Keratinocyte (primary cell): ENCODE measurements around the gene LONP1. TPM values are rescaled to one million over a fixed set of nuclear protein-coding genes. Genes with fewer than 3 reads are reported as not detected.

Experiments used
- DNase-seq: peaks from one replicate; pipeline ENCODE4 v3.0.0-alpha.2; 2011; ENCODE audit warnings: low read depth, missing footprints, low spot score
- FAIRE-seq: peaks from 2 replicates; lab custom pipeline; 2011; peaks lifted over from hg19 to GRCh38; lab: Jason Lieb, UNC
- H2AFZ ChIP-seq: 2 replicates; pipeline ENCODE4 v1.6.0; 2012; ENCODE audit warnings: low read length, control low read depth, inconsistent platforms; ENCODE audit not compliant: control insufficient read depth
- H3K27ac ChIP-seq: 2 replicates; pipeline ENCODE4 v1.5.1; 2011; ENCODE audit warnings: low read length; ENCODE audit not compliant: control insufficient read depth, insufficient read depth
- H3K27me3 ChIP-seq: 3 replicates; pipeline ENCODE4 v1.6.0; 2011; ENCODE audit warnings: low read length; ENCODE audit not compliant: control insufficient read depth, insufficient read depth; ENCODE audit errors: extremely low read depth
- H3K36me3 ChIP-seq, 2 experiments: 2 replicates in 1 of 2; 3 replicates in 1 of 2; pipeline ENCODE4 v1.5.1; 2011; ENCODE audit warnings: low read length in 2 of 2, mild to moderate bottlenecking in 1 of 2; ENCODE audit not compliant: control insufficient read depth in 2 of 2, insufficient read depth in 2 of 2; ENCODE audit errors: extremely low read depth in 1 of 2
- H3K4me1 ChIP-seq: 3 replicates; pipeline ENCODE4 v1.5.1; 2011; ENCODE audit warnings: low read length; ENCODE audit not compliant: control insufficient read depth, insufficient read depth; ENCODE audit errors: extremely low read depth
- H3K4me2 ChIP-seq: 3 replicates; pipeline ENCODE4 v1.6.0; 2011; ENCODE audit warnings: low read depth, low read length; ENCODE audit not compliant: control insufficient read depth, insufficient read depth; ENCODE audit errors: extremely low read depth
- H3K4me3 ChIP-seq, 3 experiments: fragments of 200-600 bp in 1 of 3; sonication (generic) in 1 of 3; 2 replicates in 2 of 3; 3 replicates in 1 of 3; pipeline ENCODE4 v1.5.1; 2011 to 2016; ENCODE audit warnings: low read length in 3 of 3, mild to moderate bottlenecking in 3 of 3, control low read depth in 2 of 3, inconsistent platforms in 1 of 3, low read depth in 1 of 3, mixed read lengths in 1 of 3, mixed run types in 1 of 3, moderate library complexity in 1 of 3; ENCODE audit not compliant: control insufficient read depth in 2 of 3, insufficient read depth in 2 of 3; ENCODE audit errors: extremely low read depth in 1 of 3
- H3K79me2 ChIP-seq: 2 replicates; pipeline ENCODE4 v1.6.0; 2012; ENCODE audit warnings: low read length; ENCODE audit not compliant: control insufficient read depth, insufficient read depth
- H3K9ac ChIP-seq: 3 replicates; pipeline ENCODE4 v1.6.0; 2011; ENCODE audit warnings: low read length; ENCODE audit not compliant: control insufficient read depth, insufficient read depth; ENCODE audit errors: extremely low read depth
- H3K9me1 ChIP-seq: 3 replicates; pipeline ENCODE4 v1.6.0; 2011; ENCODE audit warnings: low read length; ENCODE audit not compliant: control insufficient read depth, insufficient read depth; ENCODE audit errors: extremely low read depth
- H3K9me3 ChIP-seq: 2 replicates; pipeline ENCODE4 v1.5.1; 2012; ENCODE audit warnings: low read depth, low read length; ENCODE audit not compliant: control insufficient read depth
- H4K20me1 ChIP-seq: 3 replicates; pipeline ENCODE4 v1.6.0; 2011; ENCODE audit warnings: low read length; ENCODE audit not compliant: control insufficient read depth, insufficient read depth; ENCODE audit errors: extremely low read depth
- EZH2 ChIP-seq: IDR thresholded peaks from one replicate; pipeline ENCODE4 v1.6.1; 2012; ENCODE audit warnings: inconsistent platforms, mild to moderate bottlenecking, low read length, moderate library complexity
- dilution Hi-C: fragments of 300-500 bp; cut with MboI; formaldehyde crosslinking; loops from one replicate; pipeline ENCODE4 v1.7.0; 2020; ENCODE audit warnings: low sequenced_read_pairs; ENCODE audit not compliant: extremely low pct_ligation_motif_present
- polyA plus RNA-seq, 5 experiments: library from polyadenylated mRNA; depleted of rRNA in 3 of 5; stranded (reverse) in 3 of 5; stranded (forward) in 1 of 5; unstranded in 1 of 5; fragments of >200 nt; gene quantifications; 1 replicate in 1 of 5; 2 replicates in 3 of 5; 3 replicates in 1 of 5; pipeline versions ENCODE4 v1.2.1 to v1.2.3, GENCODE V29; 2011 to 2012; ENCODE audit warnings: missing spikeins in 2 of 5, low read depth in 1 of 5, low replicate concordance in 1 of 5
- TF ChIP-seq, protein P1 (sequence below), 3 experiments: IDR thresholded peaks in 1 of 3; conservative IDR thresholded peaks in 1 of 3; optimal IDR thresholded peaks in 1 of 3; 2 replicates in 2 of 3; 3 replicates in 1 of 3; pipeline versions ENCODE3 to v1.5.1; 2011; ENCODE audit warnings: low read length in 3 of 3, mild to moderate bottlenecking in 3 of 3, moderate library complexity in 2 of 3, control low read depth in 1 of 3, inconsistent platforms in 1 of 3; ENCODE audit not compliant: insufficient read depth in 2 of 3; ENCODE audit errors: extremely low read depth in 1 of 3

The LONP1 gene
- polyA plus RNA-seq, 1 donor (not counting 4 experiments of a cell fraction or from before 2014, with no cell fraction given): 24.2 TPM

DNA sequence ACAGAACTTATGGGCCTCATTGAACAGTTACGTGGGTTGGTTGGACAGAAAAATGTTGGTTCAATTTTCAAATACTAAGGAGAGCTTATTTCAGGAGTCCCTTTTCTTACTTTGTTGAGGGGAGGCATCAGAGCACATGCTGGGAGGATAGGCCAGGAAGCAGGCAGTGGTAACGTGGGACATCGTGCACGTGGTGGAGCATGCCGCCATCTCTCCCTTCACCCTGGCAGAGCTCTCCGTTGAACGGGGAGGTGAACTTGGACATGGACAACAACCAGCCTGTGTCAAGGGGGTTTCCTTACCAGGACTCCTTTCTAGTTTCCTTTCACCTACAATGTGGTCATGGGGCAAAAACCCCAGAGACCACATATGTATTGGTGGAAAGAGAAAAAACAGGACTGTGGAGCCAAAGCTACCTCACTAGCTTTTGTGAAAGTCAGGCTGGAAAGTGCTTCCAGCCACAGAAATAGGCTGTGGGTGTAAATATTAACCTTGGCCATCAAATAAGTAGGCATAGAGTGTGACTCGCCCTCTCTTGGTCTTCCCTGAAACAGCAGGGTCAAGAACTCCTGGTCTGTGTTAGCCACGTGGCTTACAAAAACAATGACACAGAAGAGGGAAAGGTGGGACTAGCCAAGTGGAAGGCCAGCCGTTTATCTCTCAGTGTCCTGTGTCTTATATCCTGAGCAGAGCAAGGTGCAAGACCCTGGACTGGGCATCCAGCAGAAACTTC lies 54.0 kb downstream of the LONP1 start:
- Histone ChIP-seq H3K79me2 (no peaks in the 10 kb centered on the region), H2AFZ (no peak overlapping the region), H3K4me2 (no peak overlapping the region), H3K9me3 (no peaks in the 10 kb centered on the region), H3K9me1 (no peaks in the 10 kb centered on the region), H3K27me3 (no peaks in the 10 kb centered on the region), H3K4me3 (no peak overlapping the region), H3K9ac (no peak overlapping the region), H3K4me1 (no peaks in the 10 kb centered on the region), H3K27ac (no peak overlapping the region), H4K20me1 (no peaks in the 10 kb centered on the region), H3K36me3 (peaks cover 49 to 53% of the 10 kb centered on the region in 2 experiments)
- no peak for TF ChIP-seq EZH2
- TF ChIP-seq, protein P1, sequence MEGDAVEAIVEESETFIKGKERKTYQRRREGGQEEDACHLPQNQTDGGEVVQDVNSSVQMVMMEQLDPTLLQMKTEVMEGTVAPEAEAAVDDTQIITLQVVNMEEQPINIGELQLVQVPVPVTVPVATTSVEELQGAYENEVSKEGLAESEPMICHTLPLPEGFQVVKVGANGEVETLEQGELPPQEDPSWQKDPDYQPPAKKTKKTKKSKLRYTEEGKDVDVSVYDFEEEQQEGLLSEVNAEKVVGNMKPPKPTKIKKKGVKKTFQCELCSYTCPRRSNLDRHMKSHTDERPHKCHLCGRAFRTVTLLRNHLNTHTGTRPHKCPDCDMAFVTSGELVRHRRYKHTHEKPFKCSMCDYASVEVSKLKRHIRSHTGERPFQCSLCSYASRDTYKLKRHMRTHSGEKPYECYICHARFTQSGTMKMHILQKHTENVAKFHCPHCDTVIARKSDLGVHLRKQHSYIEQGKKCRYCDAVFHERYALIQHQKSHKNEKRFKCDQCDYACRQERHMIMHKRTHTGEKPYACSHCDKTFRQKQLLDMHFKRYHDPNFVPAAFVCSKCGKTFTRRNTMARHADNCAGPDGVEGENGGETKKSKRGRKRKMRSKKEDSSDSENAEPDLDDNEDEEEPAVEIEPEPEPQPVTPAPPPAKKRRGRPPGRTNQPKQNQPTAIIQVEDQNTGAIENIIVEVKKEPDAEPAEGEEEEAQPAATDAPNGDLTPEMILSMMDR (optimal IDR thresholded peaks at IDR 0.05 in 1 of 3, IDR thresholded peaks at IDR 0.05 in 1 of 3, conservative IDR thresholded peaks at IDR 0.05 in 1 of 3; ENCODE audit: extremely low read depth in 1 of 3, insufficient read depth in 2 of 3, low read length in 3 of 3): peak in 1 of 3 experiments; percentile 10
- FAIRE-seq: no peak
- DNase-seq: no peak
- dilution Hi-C loops: no loop called here

DNA sequence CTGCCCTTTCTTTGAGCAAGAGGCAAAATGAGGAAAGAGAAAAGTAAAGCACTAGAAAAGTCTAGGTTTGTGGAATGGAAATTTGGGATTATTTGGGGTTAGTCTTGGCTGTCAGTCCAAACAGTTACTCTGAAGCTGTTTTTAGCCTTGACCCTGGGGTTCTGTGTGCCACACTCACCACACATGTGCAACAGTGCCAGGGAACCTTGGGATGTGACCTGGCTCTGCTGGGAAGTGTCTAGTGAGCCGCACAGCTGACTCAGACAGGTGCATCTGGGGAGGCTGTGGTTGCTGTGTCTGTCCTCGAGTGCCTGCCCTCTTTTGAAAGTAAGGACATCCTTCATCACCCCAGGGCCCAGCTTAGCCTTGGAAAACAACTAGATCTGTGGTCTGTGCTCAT lies 55.4 kb downstream of the LONP1 start:
- dilution Hi-C loops: no loop called here
- Histone ChIP-seq H4K20me1 (no peaks in the 10 kb centered on the region), H3K4me3 (no peak overlapping the region), H3K79me2 (no peaks in the 10 kb centered on the region), H3K4me1 (no peaks in the 10 kb centered on the region), H3K9me3 (no peaks in the 10 kb centered on the region), H3K27me3 (no peaks in the 10 kb centered on the region), H2AFZ (no peak overlapping the region), H3K9ac (no peak overlapping the region), H3K36me3 (peaks cover 49 to 61% of the 10 kb centered on the region in 2 experiments), H3K9me1 (no peaks in the 10 kb centered on the region), H3K4me2 (no peak overlapping the region), H3K27ac (no peak overlapping the region)
- no peak for TF ChIP-seq EZH2
- TF ChIP-seq, protein P1 (optimal IDR thresholded peaks at IDR 0.05 in 1 of 3, IDR thresholded peaks at IDR 0.05 in 1 of 3, conservative IDR thresholded peaks at IDR 0.05 in 1 of 3; ENCODE audit: extremely low read depth in 1 of 3, insufficient read depth in 2 of 3, low read length in 3 of 3): no peak
- no peak for DNase-seq
- peak; percentile 34 for FAIRE-seq
